Mesendoderm (in vitro differentiated cells): ENCODE results near the gene SUGT1. TPM values are rescaled to one million over a fixed set of nuclear protein-coding genes. Genes with fewer than 3 reads are reported as not detected.
"Not testable (repeated sequence)": the region's sequence is repeated elsewhere in the genome, so short reads cannot be mapped to it uniquely, and the experiment has no call there.

Experiments used
- DNase-seq: peaks from one replicate; pipeline ENCODE4 v3.0.0; 2013
- H2AK5ac ChIP-seq: 2 replicates; pipeline ENCODE4 v1.6.1; 2013; ENCODE audit warnings: low read length, inconsistent platforms
- H2BK120ac ChIP-seq: 2 replicates; pipeline ENCODE4 v1.6.1; 2013; ENCODE audit warnings: low read depth, mild to moderate bottlenecking, low read length, moderate library complexity, mixed read lengths
- H2BK15ac ChIP-seq: replicated peaks from 2 replicates; pipeline ENCODE4 v1.6.1; 2013; ENCODE audit warnings: low read depth, mild to moderate bottlenecking, moderate library complexity
- H2BK5ac ChIP-seq: 2 replicates; pipeline ENCODE4 v1.6.1; 2013; ENCODE audit warnings: low read length, inconsistent platforms
- H3K18ac ChIP-seq: 2 replicates; pipeline ENCODE4 v1.6.1; 2013; ENCODE audit warnings: mild to moderate bottlenecking, low read length, mixed read lengths
- H3K23ac ChIP-seq: one replicate; pipeline ENCODE4 v1.6.1; 2013; ENCODE audit warnings: low read length
- H3K27ac ChIP-seq: 2 replicates; pipeline ENCODE4 v1.5.1; 2013; ENCODE audit warnings: low read depth, mild to moderate bottlenecking, inconsistent platforms, low read length, moderate library complexity
- H3K27me3 ChIP-seq: 2 replicates; pipeline ENCODE4 v1.6.1; 2013; ENCODE audit warnings: low read length, control low read depth, mild to moderate bottlenecking, inconsistent platforms; ENCODE audit not compliant: insufficient read depth, poor library complexity
- H3K36me3 ChIP-seq: 2 replicates; pipeline ENCODE4 v1.6.1; 2013; ENCODE audit warnings: low read length, inconsistent platforms; ENCODE audit not compliant: control insufficient read depth, insufficient read depth
- H3K4ac ChIP-seq: one replicate; pipeline ENCODE4 v1.6.1; 2013; ENCODE audit warnings: low read depth, mild to moderate bottlenecking, low read length, moderate library complexity
- H3K4me1 ChIP-seq: 2 replicates; pipeline ENCODE4 v1.6.1; 2013; ENCODE audit warnings: low read depth, low read length, inconsistent platforms; ENCODE audit not compliant: control insufficient read depth
- H3K4me2 ChIP-seq: 2 replicates; pipeline ENCODE4 v1.6.1; 2013; ENCODE audit warnings: low read length
- H3K4me3 ChIP-seq: 2 replicates; pipeline ENCODE4 v1.5.1; 2013; ENCODE audit warnings: mild to moderate bottlenecking, low read length
- H3K56ac ChIP-seq: one replicate; pipeline ENCODE4 v1.6.1; 2013; ENCODE audit warnings: low read length
- H3K79me1 ChIP-seq: 2 replicates; pipeline ENCODE4 v1.6.1; 2013; ENCODE audit warnings: low read length, inconsistent platforms
- H3K79me2 ChIP-seq: 2 replicates; pipeline ENCODE4 v1.6.1; 2013; ENCODE audit warnings: mild to moderate bottlenecking, low read length; ENCODE audit not compliant: control insufficient read depth, insufficient read depth
- H3K9ac ChIP-seq: 2 replicates; pipeline ENCODE4 v1.6.1; 2013; ENCODE audit warnings: low read length, inconsistent platforms
- H4K5ac ChIP-seq: one replicate; pipeline ENCODE4 v1.6.1; 2013; ENCODE audit warnings: low read length
- H4K8ac ChIP-seq: one replicate; pipeline ENCODE4 v1.6.1; 2013; ENCODE audit warnings: low read depth, mild to moderate bottlenecking, control low read depth, low read length, moderate library complexity
- WGBS: extraction: QIAGEN DNeasy Blood & Tissue Kit; methylation state at CpG from one replicate; pipeline ENCODE4 v1.1.7; 2013; ENCODE audit warnings: low lambda C conversion rate, missing lambda C conversion rate; ENCODE audit not compliant: insufficient coverage; ENCODE audit errors: extremely low coverage; 5-methylcytosine and 5-hydroxymethylcytosine counted together
- polyA plus RNA-seq, 2 experiments: library from polyadenylated mRNA; stranded (reverse); fragments of 200-250 nt; gene quantifications; one replicate each; pipeline ENCODE4 v1.2.3, GENCODE V29; 2013

SUGT1 gene
- 108 TPM for polyA plus RNA-seq (2013, experiment 1 of 2)
- polyA plus RNA-seq (2013, experiment 2 of 2), result 111 TPM

DNA sequence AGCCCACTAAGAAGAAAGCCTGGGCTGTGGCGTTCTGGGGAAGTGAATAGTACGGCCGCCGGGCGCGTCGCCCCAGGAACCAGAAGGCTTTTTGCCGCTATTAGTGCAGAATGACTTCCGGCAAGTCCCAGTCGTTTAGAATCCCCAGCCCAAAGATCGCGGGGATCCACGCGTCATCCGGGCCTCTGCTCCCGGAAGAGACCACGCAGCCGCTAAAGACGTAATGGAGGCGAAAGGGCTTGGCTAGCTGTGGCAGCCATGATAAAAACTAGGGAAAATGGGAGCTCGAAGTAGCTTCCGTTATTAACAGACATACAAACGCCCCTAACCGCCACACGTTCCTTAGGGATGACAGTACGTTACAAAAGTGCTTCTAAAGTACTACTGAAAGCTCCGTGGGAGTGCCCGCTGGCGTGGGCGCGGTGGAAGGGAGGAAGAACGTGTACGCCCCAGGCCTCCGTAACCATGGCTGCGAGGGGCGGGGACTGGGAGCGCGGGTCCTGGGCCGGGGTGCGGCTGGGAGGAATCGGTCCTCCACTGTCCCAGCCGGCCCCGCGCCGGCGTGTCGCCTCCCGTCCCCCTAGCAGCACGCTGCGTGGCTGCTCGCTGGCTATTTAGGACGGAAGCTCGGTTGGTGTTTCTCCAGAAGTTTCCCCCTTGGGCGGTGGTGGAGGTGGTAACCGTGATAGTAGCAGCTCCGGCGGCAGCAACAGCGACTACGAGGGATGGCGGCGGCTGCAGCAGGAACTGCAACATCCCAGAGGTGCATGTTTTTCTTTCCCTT is at the start of gene SUGT1:
Gene SUGT1 (plus strand): TSS at position 641 of the 784 bp plus-strand sequence. CDS start 85 bp downstream, at position 726.
- no peak within 1 kb of the TSS for H4K8ac ChIP-seq
- no peak within 1 kb of the TSS for H2BK120ac ChIP-seq
- peaks cover 2% of the 10 kb centered on the region for H3K36me3 ChIP-seq
- H3K23ac ChIP-seq, result peak within 1 kb of the TSS; percentile 7
- H3K9ac ChIP-seq, result peak within 1 kb of the TSS; percentile 70
- no peak within 1 kb of the TSS for H2AK5ac ChIP-seq
- peak within 1 kb of the TSS; percentile 62 for H3K4ac ChIP-seq
- peak within 1 kb of the TSS; percentile 94 for H3K27ac ChIP-seq
- peak within 1 kb of the TSS; percentile 99 for H3K56ac ChIP-seq
- peaks cover 42% of the 10 kb centered on the region for H3K79me2 ChIP-seq
- peak; percentile 99 for DNase-seq
- H3K79me1 ChIP-seq, result peaks cover 8% of the 10 kb centered on the region
- no peaks in the 10 kb centered on the region for H3K4me1 ChIP-seq
- H2BK15ac ChIP-seq, result no peak within 1 kb of the TSS
- no CpG with 5 or more reads among the region's 61 CpGs for WGBS
- peak within 1 kb of the TSS; percentile 69 for H3K4me3 ChIP-seq
- H3K27me3 ChIP-seq, result no peaks in the 10 kb centered on the region
- H4K5ac ChIP-seq, result peak within 1 kb of the TSS; percentile 1
- H3K4me2 ChIP-seq, result peak within 1 kb of the TSS; percentile 72
- peak within 1 kb of the TSS; percentile 99 for H2BK5ac ChIP-seq
- peak within 1 kb of the TSS; percentile 87 for H3K18ac ChIP-seq

DNA sequence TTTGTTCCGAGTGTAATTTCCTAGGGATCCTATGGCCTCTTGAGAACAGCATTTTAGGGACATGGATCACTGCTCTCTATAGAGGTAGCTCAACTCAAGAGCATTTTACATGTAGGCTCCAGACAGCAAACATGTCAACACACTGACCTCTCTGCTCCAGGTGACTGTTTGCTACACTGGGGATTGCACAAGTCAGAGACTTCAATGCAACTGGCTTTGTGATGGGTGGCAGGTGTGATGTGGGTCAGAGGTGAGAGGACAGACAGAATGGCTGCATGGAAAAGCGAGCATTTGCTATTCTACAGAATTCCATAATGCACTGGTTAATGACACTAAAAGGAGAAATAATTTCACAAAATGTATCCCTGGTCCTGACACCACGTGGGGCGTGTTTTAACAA is 49.3 kb upstream of the SUGT1 start:
- not testable (repeated sequence) for H3K4me3 ChIP-seq, H4K8ac ChIP-seq, H3K56ac ChIP-seq, H2BK15ac ChIP-seq, H3K27me3 ChIP-seq, H3K23ac ChIP-seq, H3K79me1 ChIP-seq, H4K5ac ChIP-seq, H3K79me2 ChIP-seq, H2BK5ac ChIP-seq, H3K4me1 ChIP-seq, H3K18ac ChIP-seq, H3K4me2 ChIP-seq, H2BK120ac ChIP-seq, H3K36me3 ChIP-seq, H3K27ac ChIP-seq, H3K4ac ChIP-seq, H3K9ac ChIP-seq, DNase-seq, H2AK5ac ChIP-seq
- no CpG with 5 or more reads among the region's 4 CpGs for WGBS

GRCh38 chr13:52606126-52606525 is 46.5 kb upstream of the SUGT1 start:
- not testable (repeated sequence) for H4K8ac ChIP-seq, H2BK15ac ChIP-seq, H3K18ac ChIP-seq, DNase-seq, H3K9ac ChIP-seq, H3K4me3 ChIP-seq, H3K27me3 ChIP-seq, H2AK5ac ChIP-seq, H2BK5ac ChIP-seq, H2BK120ac ChIP-seq, H4K5ac ChIP-seq, H3K23ac ChIP-seq, H3K56ac ChIP-seq, H3K4me2 ChIP-seq, H3K4me1 ChIP-seq, H3K4ac ChIP-seq, H3K27ac ChIP-seq, H3K36me3 ChIP-seq, H3K79me1 ChIP-seq, H3K79me2 ChIP-seq
- WGBS, result no CpG with 5 or more reads among the region's 6 CpGs

- H3K56ac ChIP-seq, H3K36me3 ChIP-seq, H2BK5ac ChIP-seq, H3K18ac ChIP-seq, H4K5ac ChIP-seq, H3K4ac ChIP-seq, H3K4me2 ChIP-seq, H3K4me1 ChIP-seq, H2AK5ac ChIP-seq, H3K27me3 ChIP-seq, H2BK120ac ChIP-seq, H3K79me1 ChIP-seq, H4K8ac ChIP-seq, H3K4me3 ChIP-seq, H3K27ac ChIP-seq, H3K23ac ChIP-seq, H3K9ac ChIP-seq, H3K79me2 ChIP-seq, H2BK15ac ChIP-seq: not testable (repeated sequence)
- peak; percentile 19 for DNase-seq
- WGBS, result no CpG with 5 or more reads among the region's 1 CpG
Measured at GRCh38 chr13:52606795-52607194, 45.8 kb upstream of the SUGT1 start.

DNA sequence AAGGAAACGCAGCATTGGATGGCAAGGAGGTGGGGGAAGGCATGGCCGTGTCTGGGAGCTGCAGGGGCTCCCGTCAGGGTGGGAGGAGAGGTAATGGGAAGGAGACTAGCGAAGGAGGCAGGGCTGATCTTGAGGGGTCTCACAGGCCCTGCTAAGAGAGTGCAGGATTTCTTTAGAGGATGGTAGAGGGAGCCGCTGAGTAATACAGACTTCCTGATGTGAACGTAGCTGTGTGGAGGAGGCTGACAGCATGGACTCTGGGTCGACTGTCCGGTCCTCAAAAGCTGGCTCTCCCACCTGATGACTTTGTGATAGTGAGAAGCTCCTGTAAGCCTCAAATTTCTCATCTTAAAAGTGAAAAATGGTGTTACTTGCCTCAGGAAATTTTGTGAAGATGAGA is 44.5 kb upstream of the SUGT1 start:
- peak; percentile 17 for DNase-seq
- not testable (repeated sequence) for H3K18ac ChIP-seq, H4K5ac ChIP-seq, H2AK5ac ChIP-seq, H3K36me3 ChIP-seq, H3K79me2 ChIP-seq, H3K56ac ChIP-seq, H2BK15ac ChIP-seq, H2BK120ac ChIP-seq, H3K4me1 ChIP-seq, H3K79me1 ChIP-seq, H2BK5ac ChIP-seq, H3K23ac ChIP-seq, H3K4me3 ChIP-seq, H4K8ac ChIP-seq, H3K4me2 ChIP-seq, H3K27ac ChIP-seq, H3K4ac ChIP-seq, H3K9ac ChIP-seq, H3K27me3 ChIP-seq
- WGBS, result no CpG with 5 or more reads among the region's 8 CpGs
